Activated CD4-positive, alpha-beta T cell treated with anti-CD3 and anti-CD28 coated beads, Interleukin-10, Interleukin-2, amounts not matched to agents 100 ng/mL and 50 ng/mL, durations not matched to agents 16 hours and 8 hours (primary cell): Measurements from ENCODE around the gene MSI2.

Experiments used
- DNase-seq: peaks from one replicate; pipeline ENCODE4 v3.0.0-alpha.2; 2020

MSI2 gene

DNA sequence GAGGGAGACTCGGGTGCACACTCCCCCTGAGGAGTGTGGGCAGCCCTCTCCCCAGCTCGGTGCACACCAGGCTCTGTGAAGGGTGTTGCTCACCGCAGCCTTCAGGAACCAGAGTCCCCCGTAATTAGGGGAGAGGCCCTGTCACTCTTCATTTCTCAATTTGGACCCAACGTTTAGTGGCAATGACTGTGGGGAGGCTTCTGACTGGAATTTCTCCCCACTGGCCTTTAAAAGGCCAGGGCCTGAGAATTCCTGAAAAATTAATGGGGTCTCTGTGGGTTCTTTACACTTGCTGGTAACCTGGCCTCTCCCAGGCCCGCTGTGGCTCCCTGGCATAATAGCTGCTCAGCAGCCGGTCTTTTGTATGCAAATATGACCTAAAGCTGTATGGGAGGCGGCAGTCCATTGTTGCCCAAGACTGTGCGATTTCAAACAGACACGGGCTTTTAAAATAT, 209.7 kb downstream of the MSI2 start:
- DNase-seq: no peak

DNA sequence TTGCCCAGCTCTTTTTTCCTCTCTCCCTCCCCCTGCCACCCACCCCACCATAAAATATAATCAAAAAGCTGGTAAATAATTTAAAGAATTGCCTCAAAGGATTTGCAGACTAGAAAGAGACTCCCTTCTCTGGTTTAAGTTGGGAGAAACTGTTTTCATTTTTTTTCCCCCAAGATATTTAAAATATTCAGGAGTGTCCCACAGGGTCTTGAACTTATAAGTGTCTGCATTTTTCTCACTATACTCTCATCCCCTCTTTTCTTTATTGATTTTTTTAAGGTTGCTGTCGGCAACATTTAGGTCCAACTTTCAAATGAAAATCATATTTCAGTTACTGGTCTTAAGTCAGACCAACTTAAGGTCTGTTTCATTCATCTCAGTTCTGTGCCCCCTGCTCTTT, 210.2 kb downstream of the MSI2 start:
- no peak for DNase-seq

DNA sequence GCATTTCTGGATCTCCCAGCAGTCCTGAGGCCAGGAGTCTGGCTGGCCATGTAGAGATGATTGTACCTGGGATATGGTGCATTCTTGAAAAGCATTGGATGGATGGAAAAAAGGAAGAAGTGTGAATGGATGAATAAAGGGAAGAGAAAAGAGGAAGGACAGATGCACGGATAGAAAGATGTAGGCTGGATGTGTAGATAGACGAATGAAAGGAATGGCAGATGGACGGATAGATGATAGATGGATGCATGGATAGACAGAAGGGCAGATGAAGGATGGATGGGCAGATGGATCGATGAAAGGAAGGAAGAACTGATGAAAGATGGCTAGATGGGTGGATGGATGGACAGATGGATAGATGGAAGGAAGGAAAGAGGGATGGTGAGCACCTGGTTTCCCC, 210.9 kb downstream of the MSI2 start:
- DNase-seq: no peak

GRCh38 chr17:57467801-57468200, 211.5 kb downstream of the MSI2 start:
- no peak for DNase-seq

GRCh38 chr17:57468932-57469775, 212.8 kb downstream of the MSI2 start:
- no peak for DNase-seq

DNA sequence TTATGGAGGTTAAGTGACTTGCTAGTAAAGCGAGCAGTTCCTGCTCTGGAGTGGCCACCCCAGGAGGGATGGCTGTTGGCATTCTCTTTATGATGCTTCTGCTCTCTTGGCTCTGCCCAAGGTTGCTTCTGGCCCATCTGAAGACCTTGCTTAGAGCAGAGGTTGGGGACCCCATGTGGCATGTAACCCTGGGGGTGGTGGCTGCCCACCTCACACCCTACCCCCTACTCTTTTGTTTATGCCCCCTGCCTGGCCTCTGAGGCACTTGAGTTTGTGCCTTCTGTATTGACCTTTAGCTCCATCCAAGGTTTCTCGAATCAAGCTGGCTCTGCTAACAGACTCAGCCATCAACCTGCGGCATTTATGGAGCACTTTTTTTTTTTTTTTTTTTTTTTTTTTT, 214.6 kb downstream of the MSI2 start:
- DNase-seq: no peak

GRCh38 chr17:57471868-57472368, 215.6 kb downstream of the MSI2 start:
- no peak for DNase-seq

DNA sequence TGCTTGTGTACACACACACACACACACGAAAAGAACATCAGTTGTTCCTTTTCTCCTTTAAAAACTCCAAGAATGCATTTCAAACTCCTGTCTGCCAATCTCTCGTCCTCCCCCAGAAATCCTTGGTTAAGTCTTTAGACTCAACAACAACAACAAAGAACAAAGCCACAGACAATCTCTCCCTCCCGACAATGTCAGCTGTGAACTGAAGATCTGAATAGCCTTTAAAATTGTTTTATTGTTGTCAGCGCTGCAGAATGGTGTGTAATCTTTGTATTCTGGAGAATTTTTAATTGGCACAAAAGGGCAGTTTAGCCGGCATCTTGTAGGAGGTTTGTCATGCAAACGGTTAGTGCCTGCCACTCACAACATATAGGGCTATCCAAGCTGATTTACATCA, 219.5 kb downstream of the MSI2 start:
- no peak for DNase-seq

DNA sequence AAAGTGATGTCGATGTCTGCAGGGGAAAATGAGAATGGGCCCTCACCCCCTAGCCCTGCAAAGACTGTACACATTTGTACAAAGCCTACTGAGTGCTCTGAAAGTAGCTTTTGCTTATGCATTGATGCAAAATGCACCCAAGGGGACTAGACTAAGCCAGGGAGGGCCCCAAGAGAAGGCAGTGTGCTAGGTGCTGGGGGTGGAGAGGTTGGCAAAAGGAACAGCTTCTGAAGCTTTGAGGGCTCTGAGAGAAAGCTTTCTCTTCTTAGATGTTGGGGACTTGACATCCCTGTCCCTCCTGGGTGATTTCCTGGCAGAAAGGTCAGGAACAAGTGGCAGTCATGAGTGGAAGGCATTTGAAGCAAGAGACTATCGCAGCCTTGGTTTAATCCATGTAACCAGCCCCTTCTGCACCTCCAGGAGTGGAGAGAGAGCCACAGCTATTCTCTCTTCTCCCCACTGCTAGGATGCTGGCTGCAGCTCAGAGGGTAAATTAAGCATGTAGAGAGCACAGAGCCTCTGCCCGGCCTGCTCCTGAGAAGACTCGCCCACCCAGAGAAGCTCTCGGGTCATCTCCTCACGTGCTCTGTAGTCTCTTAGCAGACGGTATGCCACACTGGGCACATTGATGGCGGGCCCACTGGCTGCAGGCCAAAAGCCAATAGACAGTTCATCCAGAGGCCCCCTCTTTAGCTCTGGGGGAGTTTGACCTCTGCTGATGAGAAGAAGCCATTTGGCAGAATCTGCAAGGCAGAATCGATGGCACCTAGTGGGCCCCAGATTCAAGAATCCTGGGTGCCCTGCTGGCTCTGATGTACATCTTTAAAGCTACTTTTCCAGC, 221.4 kb downstream of the MSI2 start:
- DNase-seq: no peak

DNA sequence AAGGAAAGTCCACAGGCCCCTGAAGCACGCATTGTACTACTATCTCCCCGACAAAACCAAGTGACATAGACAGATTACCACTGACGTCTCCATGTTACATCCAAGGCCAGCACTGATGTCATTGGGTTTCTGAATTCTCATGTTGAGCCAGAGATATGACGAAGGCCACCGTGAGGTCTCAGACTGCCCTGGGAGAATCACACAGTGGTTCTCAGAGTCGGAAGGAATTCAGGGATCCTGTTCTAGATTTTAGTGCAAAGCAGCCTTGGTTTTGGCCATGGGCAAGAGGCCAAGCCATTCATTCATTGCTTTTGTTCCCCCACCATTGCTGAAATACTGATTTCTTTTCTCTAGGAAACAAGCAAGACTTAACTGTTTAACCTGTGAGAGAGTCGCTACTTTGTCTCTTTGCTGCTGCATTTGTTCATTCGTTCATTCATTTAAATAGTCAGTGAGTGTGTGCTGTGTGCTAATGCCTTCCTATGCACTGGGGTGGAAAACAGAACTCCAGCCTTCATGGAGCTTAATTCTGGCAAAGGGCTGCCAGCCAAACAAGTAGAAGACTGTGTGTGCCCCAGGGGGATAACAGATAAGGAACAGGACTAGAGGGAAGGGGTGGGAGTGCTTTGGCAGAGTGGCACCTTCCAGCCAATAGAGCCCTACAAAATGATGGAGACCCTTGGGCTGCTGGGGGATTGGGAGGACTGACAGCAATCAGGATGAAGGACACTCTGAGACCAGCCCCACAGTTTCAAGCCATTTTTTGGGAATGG, 222.3 kb downstream of the MSI2 start:
- no peak for DNase-seq

- DNase-seq: peak; percentile 7
These were observed 224.3 kb downstream of the MSI2 start for GRCh38 chr17:57480438-57481196.

DNA sequence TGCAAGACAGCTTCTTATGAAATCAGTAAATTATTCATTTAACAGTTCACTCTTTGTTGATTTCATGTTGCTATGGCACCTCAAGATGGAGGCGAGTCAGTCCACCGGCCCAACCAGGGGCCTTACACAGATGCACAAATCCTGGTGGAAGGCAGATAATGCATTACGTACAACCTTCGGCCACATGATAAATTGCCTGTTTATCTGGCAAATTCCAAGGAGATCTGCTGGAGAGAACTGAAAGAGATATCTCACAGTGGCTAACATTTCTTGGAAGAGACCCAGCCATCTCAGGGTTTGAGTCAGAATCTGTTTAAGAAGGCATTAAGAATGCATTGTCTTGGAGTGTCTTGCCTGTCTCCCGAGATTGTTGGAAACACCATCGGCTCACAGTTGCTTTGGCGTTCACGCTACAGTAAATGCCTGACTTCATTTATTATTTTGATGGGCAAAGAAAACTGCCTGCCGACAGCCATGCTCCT, 225.6 kb downstream of the MSI2 start:
- no peak for DNase-seq

DNA sequence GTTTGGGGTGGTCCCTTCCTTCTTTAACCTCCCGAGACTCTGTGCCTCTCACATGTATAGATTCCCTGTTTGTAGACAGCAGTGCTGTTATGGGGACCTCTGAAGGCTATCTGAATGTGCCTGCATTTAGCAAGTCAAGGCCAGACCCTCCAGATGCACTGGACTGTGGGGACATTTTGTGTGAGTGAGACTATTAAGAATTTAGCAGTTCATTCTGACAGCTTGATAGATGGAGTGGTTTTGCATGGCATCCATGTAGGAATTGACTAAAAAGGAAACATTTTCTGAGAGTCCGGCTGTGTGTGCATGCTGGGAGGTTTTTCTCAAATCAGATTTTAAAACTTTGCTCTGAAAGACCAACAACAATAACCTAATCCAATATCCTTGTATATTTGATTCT, 226.3 kb downstream of the MSI2 start:
- DNase-seq: no peak

GRCh38 chr17:57484081-57484666, 227.9 kb downstream of the MSI2 start:
- no peak for DNase-seq

DNA sequence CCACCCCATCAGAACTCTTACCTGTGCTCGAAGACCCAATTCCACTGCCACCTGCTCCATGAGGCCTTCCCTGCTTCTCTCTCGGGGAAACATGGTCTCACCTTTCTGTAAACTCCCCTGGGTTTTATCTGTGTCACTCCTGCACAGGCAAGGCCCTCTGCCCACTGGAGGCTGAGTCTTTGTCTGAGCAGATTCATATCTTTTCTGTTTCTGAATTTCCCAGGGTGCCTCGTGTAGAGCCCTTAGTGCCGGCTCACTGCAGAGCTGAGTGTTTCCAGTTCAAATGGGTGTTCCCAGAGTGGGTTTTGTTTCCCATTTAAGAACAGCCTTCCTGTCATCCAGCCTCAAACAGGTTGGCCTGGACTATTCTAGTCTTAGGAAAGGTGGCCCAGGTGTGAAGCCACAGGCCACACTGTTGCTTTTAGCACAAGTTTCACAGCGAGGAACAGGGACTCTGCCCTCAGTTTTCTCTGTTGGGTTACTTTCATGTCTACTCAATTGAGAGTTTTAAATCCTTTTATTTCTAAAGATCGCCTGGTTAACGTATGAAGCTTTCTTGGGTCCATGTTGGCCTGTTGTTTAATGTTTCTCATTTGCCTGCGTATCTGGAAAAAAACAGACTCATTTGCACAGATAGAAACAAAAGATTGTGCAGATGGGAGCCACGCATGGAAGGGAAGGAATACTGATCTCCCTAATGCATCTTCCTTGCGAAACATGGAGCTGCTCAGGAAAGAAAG, 228.7 kb downstream of the MSI2 start:
- DNase-seq: peak; percentile 16

DNA sequence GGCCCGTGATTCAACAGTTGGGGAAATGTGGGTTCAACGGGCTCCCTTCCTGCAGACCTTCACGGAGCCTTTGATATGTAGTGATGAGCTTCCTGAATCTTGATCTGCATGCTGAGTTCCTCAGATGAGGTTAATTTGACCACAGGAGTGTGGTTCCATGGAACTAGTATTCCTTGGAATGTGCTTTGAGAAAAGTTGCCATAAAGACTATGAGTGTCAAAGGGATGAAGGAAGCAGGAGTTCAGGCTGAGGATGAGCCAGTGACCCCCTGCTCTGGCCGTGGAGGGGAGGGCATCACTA, 229.2 kb downstream of the MSI2 start:
- DNase-seq: no peak

DNA sequence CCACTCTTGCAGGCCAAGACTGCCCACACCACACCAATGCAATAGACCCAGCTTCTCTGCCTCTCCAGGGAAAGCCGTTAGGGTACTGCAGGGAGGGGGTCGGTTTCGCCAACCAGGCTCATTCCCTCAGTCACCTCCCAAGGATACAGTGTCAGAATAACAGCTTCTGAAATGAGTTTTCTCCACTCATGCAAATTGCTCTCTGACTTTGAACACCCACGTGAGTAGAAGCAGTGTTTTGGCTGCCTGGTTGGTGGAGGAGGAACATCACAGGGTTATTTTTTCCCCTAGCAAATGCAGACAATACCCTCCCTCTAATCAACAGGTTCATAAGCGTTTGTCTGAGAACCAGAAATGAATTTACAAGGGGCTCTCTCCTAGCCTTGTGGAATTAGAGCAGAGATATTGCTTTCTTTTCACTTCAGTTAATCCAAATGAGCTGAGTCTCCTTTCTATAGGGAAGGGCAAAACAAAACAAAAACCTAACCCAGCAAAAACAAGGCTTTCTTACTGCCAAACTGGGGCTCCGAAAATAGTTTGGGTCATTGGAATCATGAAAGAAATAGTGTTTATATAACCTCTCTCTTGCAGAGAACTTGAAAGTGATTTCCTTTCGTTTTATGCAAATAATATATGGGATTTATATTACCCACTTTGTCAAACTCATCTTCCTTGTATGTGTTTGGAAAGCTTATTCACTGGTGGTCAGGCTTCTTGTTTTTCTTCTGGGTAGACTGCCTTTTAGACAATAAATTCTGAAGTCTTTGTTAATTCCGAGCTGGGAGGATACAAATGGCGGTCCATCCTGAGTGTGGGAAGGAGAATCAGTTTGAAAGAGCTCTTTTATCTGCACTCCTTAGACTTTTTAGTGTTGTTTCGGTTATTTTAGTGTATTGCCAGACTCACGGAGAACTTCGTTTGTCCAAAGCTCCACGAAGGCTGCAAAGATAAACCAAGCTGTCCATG, 229.9 kb downstream of the MSI2 start:
- DNase-seq: no peak

DNA sequence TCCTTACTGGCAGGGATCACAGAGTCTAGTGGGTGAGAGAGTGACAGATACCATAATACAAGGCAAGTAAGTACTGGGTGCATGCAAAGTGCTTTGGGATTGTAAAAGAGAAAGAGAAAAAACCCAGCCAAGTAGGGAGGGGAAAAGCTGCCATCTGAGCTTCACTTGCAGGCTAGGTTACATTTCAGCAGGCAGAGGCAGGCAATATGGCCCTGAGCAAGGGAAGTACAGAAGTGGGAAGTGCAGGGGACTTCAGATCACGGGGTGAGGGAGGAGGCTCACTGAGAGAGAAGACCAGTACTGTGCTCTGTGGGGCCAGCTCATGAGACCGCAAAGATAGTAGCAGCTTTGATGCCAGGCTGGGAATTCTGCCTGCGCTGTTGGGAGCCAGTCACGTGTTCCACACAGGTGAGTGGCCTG, 230.6 kb downstream of the MSI2 start:
- no peak for DNase-seq

DNA sequence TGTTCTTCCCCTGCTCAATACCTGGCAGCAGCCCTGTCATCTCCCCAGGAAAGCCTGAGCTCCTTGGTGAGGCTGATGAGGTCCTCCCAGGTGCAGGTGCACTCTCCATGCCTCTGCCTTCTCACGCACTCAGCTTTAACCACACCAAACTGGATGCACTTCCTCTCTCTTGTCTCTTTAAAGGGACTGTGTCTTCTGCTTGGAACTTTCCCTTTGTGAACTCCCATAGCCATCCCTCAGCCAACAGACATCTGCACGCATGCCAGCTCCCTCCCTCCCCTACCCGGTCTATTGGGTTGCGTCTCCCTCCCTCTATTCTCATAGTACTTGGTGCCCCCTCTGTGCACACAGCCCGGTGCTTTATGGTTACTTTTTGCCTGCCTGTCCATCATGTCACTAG, 231.2 kb downstream of the MSI2 start:
- no peak for DNase-seq

DNA sequence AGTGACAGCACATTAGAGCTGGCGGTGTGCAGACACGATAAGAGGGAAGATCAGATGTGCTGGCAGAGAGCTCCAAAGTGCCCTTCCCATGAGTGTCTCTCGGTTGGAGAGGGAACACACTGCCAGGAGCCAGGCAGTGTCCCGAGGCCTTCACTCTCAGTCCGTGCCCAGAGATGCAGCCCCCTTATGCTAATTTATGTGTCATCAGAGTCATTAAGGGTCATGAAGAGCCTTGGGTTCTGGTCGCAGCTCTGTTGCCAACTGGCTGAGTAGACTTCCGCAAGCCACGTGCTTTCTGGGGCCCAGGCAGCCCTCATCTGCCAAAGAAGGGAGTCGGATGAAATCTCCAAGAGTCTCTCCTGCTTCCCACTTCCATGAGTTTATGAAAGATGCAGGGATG, 232.5 kb downstream of the MSI2 start:
- no peak for DNase-seq
